ENCODE measurements around the gene JMJD8. TPM values are rescaled to one million over a fixed set of nuclear protein-coding genes. Genes with fewer than 3 reads are reported as not detected.

The JMJD8 gene
- polyA plus RNA-seq, 1 donor (not counting 4 experiments of a cell fraction or from before 2014, with no cell fraction given) = 20.1 TPM

DNA sequence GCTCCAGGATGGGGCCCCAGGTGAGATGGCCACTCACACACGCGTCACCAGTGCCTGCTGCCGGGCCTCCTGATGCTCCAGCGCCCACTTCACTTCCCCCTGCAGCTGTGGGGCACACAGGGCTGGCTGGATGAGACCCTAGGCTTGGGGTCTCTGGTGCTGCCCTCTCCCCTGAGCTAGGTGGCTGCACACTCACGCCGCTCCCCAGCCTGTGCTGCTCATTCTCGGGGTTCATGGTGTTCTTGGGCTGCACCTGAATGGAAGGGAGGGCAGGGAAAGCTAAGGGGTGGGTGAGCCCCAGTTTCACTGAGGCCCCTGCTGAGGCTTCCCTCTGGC is 40.9 kb upstream of the JMJD8 start:
- Histone ChIP-seq H4K20me1 (ENCODE audit: control insufficient read depth, extremely low read depth, insufficient read depth, low read length) (no peaks in the 10 kb centered on the region), H3K9me3 (ENCODE audit: control insufficient read depth, low read depth, low read length) (no peaks in the 10 kb centered on the region), H3K9me1 (ENCODE audit: control insufficient read depth, extremely low read depth, insufficient read depth, low read length) (peaks cover 2% of the 10 kb centered on the region), H3K27me3 (ENCODE audit: control insufficient read depth, extremely low read depth, insufficient read depth, low read length) (no peaks in the 10 kb centered on the region), H3K79me2 (ENCODE audit: control insufficient read depth, insufficient read depth, low read length) (no peaks in the 10 kb centered on the region), H3K4me2 (ENCODE audit: control insufficient read depth, extremely low read depth, insufficient read depth, low read depth, low read length) (no peak overlapping the region), H2AFZ (ENCODE audit: control insufficient read depth, low read length) (no peak overlapping the region), H3K4me1 (ENCODE audit: control insufficient read depth, extremely low read depth, insufficient read depth, low read length) (peaks cover 10% of the 10 kb centered on the region), H3K27ac (ENCODE audit: control insufficient read depth, insufficient read depth, low read length) (no peak overlapping the region), H3K9ac (ENCODE audit: control insufficient read depth, extremely low read depth, insufficient read depth, low read length) (no peak overlapping the region), H3K36me3 (ENCODE audit: control insufficient read depth in 2 of 2, extremely low read depth in 1 of 2, insufficient read depth in 2 of 2, low read length in 2 of 2) (peaks cover 0 to 5% of the 10 kb centered on the region in 2 experiments), H3K4me3 (ENCODE audit: control insufficient read depth in 2 of 3, extremely low read depth in 1 of 3, insufficient read depth in 2 of 3, low read depth in 1 of 3, low read length in 3 of 3) (no peak overlapping the region)
- TF ChIP-seq, protein P1, sequence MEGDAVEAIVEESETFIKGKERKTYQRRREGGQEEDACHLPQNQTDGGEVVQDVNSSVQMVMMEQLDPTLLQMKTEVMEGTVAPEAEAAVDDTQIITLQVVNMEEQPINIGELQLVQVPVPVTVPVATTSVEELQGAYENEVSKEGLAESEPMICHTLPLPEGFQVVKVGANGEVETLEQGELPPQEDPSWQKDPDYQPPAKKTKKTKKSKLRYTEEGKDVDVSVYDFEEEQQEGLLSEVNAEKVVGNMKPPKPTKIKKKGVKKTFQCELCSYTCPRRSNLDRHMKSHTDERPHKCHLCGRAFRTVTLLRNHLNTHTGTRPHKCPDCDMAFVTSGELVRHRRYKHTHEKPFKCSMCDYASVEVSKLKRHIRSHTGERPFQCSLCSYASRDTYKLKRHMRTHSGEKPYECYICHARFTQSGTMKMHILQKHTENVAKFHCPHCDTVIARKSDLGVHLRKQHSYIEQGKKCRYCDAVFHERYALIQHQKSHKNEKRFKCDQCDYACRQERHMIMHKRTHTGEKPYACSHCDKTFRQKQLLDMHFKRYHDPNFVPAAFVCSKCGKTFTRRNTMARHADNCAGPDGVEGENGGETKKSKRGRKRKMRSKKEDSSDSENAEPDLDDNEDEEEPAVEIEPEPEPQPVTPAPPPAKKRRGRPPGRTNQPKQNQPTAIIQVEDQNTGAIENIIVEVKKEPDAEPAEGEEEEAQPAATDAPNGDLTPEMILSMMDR (optimal IDR thresholded peaks at IDR 0.05 in 1 of 3, IDR thresholded peaks at IDR 0.05 in 1 of 3, conservative IDR thresholded peaks at IDR 0.05 in 1 of 3; ENCODE audit: extremely low read depth in 1 of 3, insufficient read depth in 2 of 3, low read length in 3 of 3) = no peak
- TF ChIP-seq EZH2 (IDR thresholded peaks at IDR 0.05; ENCODE audit: low read length) = no peak
- no peak for DNase-seq (ENCODE audit: low read depth, low spot score)
- FAIRE-seq = no peak
- dilution Hi-C loops (cut with MboI; ENCODE audit: extremely low pct_ligation_motif_present, low sequenced_read_pairs) = no loop called here

GRCh38 chr16:724188-725040 is 40.3 kb upstream of the JMJD8 start:
- H4K20me1 ChIP-seq (ENCODE audit: control insufficient read depth, extremely low read depth, insufficient read depth, low read length) = no peaks in the 10 kb centered on the region
- H3K79me2 ChIP-seq (ENCODE audit: control insufficient read depth, insufficient read depth, low read length) = no peaks in the 10 kb centered on the region
- dilution Hi-C loops (cut with MboI; ENCODE audit: extremely low pct_ligation_motif_present, low sequenced_read_pairs) = no loop called here
- H3K9me3 ChIP-seq (ENCODE audit: control insufficient read depth, low read depth, low read length) = no peaks in the 10 kb centered on the region
- no peak overlapping the region for H3K4me2 ChIP-seq (ENCODE audit: control insufficient read depth, extremely low read depth, insufficient read depth, low read depth, low read length)
- no peak for FAIRE-seq
- H3K27ac ChIP-seq (ENCODE audit: control insufficient read depth, insufficient read depth, low read length) = no peak overlapping the region
- no peak overlapping the region for H2AFZ ChIP-seq (ENCODE audit: control insufficient read depth, low read length)
- no peak for DNase-seq (ENCODE audit: low read depth, low spot score)
- peaks cover 0 to 1% of the 10 kb centered on the region in 2 experiments for H3K36me3 ChIP-seq (ENCODE audit: control insufficient read depth in 2 of 2, extremely low read depth in 1 of 2, insufficient read depth in 2 of 2, low read length in 2 of 2)
- TF ChIP-seq EZH2 (IDR thresholded peaks at IDR 0.05; ENCODE audit: low read length) = no peak
- TF ChIP-seq, protein P1 (optimal IDR thresholded peaks at IDR 0.05 in 1 of 3, IDR thresholded peaks at IDR 0.05 in 1 of 3, conservative IDR thresholded peaks at IDR 0.05 in 1 of 3; ENCODE audit: extremely low read depth in 1 of 3, insufficient read depth in 2 of 3, low read length in 3 of 3) = no peak
- H3K27me3 ChIP-seq (ENCODE audit: control insufficient read depth, extremely low read depth, insufficient read depth, low read length) = no peaks in the 10 kb centered on the region
- H3K9me1 ChIP-seq (ENCODE audit: control insufficient read depth, extremely low read depth, insufficient read depth, low read length) = peaks cover 2% of the 10 kb centered on the region
- H3K9ac ChIP-seq (ENCODE audit: control insufficient read depth, extremely low read depth, insufficient read depth, low read length) = no peak overlapping the region
- peaks cover 15% of the 10 kb centered on the region for H3K4me1 ChIP-seq (ENCODE audit: control insufficient read depth, extremely low read depth, insufficient read depth, low read length)
- no peak overlapping the region for H3K4me3 ChIP-seq (ENCODE audit: control insufficient read depth in 2 of 3, extremely low read depth in 1 of 3, insufficient read depth in 2 of 3, low read depth in 1 of 3, low read length in 3 of 3)

Measured in keratinocyte (primary cell).